Adrenal gland (tissue), 5 donors: Measurements from ENCODE around the gene STIL.

Source experiments
- POLR2A ChIP-seq, 2 donors: fragments of 450-650 bp; IDR thresholded peaks; one replicate each; pipeline ENCODE4 v1.6.1; 2017; ENCODE audit warnings: antibody characterized with exemption in 2 of 2, mild to moderate bottlenecking in 2 of 2, moderate library complexity in 1 of 2
- TF ChIP-seq, protein P1 (sequence below), 6 experiments: fragments of 450-650 bp in 4 of 6; fragments of 200-600 bp in 2 of 6; sonication (generic) in 1 of 6; IDR thresholded peaks; 1 replicate in 5 of 6; 2 replicates in 1 of 6; pipeline versions ENCODE4 v1.5.1 to v1.8.0; 2016 to 2021; ENCODE audit warnings: antibody characterized with exemption in 6 of 6, mild to moderate bottlenecking in 2 of 6, moderate library complexity in 1 of 6
- donor health status: DM: no; HTN: no; CAD: no.

DNA sequence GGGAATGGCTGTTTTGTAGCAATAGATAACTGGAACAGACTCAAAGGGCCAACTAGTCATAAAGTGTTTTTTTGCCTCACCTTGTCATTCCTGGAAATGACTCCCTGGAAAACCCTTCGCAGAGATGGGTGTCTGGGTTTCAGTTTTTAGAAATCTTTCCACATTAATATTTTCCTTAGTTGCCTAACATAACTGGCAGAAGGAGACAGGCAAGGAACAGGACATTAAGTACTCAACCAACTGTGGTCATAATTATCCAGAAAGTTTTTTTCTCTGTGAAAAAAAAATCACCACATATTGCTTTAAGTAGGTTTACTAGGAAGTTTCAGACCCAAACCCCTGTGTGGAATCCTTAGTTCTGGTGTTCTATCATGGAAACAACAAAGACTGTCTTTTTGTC is 16.3 kb upstream of the STIL start:
- TF ChIP-seq, protein P1, sequence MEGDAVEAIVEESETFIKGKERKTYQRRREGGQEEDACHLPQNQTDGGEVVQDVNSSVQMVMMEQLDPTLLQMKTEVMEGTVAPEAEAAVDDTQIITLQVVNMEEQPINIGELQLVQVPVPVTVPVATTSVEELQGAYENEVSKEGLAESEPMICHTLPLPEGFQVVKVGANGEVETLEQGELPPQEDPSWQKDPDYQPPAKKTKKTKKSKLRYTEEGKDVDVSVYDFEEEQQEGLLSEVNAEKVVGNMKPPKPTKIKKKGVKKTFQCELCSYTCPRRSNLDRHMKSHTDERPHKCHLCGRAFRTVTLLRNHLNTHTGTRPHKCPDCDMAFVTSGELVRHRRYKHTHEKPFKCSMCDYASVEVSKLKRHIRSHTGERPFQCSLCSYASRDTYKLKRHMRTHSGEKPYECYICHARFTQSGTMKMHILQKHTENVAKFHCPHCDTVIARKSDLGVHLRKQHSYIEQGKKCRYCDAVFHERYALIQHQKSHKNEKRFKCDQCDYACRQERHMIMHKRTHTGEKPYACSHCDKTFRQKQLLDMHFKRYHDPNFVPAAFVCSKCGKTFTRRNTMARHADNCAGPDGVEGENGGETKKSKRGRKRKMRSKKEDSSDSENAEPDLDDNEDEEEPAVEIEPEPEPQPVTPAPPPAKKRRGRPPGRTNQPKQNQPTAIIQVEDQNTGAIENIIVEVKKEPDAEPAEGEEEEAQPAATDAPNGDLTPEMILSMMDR (IDR thresholded peaks at IDR 0.05): no peak
- no peak for TF ChIP-seq POLR2A (IDR thresholded peaks at IDR 0.05)
